KMS-11 (cell line): ENCODE results near the gene TENT5A.

Source experiments
- H2AFZ ChIP-seq: fragments of 200-600 bp; sonication (generic); 2 replicates; pipeline ENCODE4 v1.6.1; 2016; ENCODE audit warnings: antibody characterized with exemption, mixed run types, low read depth
- H3K27ac ChIP-seq: fragments of 200-600 bp; sonication (generic); 2 replicates; pipeline ENCODE4 v1.6.1; 2016; ENCODE audit warnings: mild to moderate bottlenecking, mixed run types
- H3K27me3 ChIP-seq: fragments of 200-600 bp; sonication (generic); 2 replicates; pipeline ENCODE4 v1.6.1; 2017; ENCODE audit warnings: mild to moderate bottlenecking, low read depth, mixed run types, moderate library complexity; ENCODE audit not compliant: insufficient read depth
- H3K36me3 ChIP-seq: fragments of 200-600 bp; sonication (generic); 2 replicates; pipeline ENCODE4 v1.6.1; 2017; ENCODE audit warnings: mild to moderate bottlenecking, mixed run types; ENCODE audit not compliant: insufficient read depth
- H3K4me1 ChIP-seq: fragments of 200-600 bp; sonication (generic); 2 replicates; pipeline ENCODE4 v1.6.1; 2016; ENCODE audit warnings: mild to moderate bottlenecking, low read depth, mixed run types; ENCODE audit not compliant: poor library complexity, severe bottlenecking
- H3K4me2 ChIP-seq: fragments of 200-600 bp; sonication (generic); 2 replicates; pipeline ENCODE4 v1.7.0; 2016; ENCODE audit warnings: mild to moderate bottlenecking, mixed run types
- H3K4me3 ChIP-seq: fragments of 200-600 bp; sonication (generic); IDR thresholded peaks from 2 replicates; pipeline ENCODE4 v1.6.1; 2017; ENCODE audit warnings: low read depth, low read length, mixed read lengths; ENCODE audit not compliant: insufficient read depth
- H3K79me2 ChIP-seq: fragments of 200-600 bp; sonication (generic); 2 replicates; pipeline ENCODE4 v1.6.1; 2016; ENCODE audit warnings: low read depth, mixed run types; ENCODE audit not compliant: insufficient read depth
- H3K9ac ChIP-seq: fragments of 200-600 bp; sonication (generic); 2 replicates; pipeline ENCODE4 v1.6.1; 2016; ENCODE audit warnings: mild to moderate bottlenecking, mixed run types
- H4K20me1 ChIP-seq: fragments of 200-600 bp; sonication (generic); 2 replicates; pipeline ENCODE4 v1.6.1; 2016; ENCODE audit warnings: mild to moderate bottlenecking, mixed run types; ENCODE audit not compliant: insufficient read depth
- TF ChIP-seq, protein P1 (sequence below): fragments of 200-600 bp; sonication (generic); conservative IDR thresholded peaks from 2 replicates; pipeline ENCODE4 v1.6.1; 2017; ENCODE audit warnings: low read depth, mild to moderate bottlenecking, antibody characterized with exemption, low read length, moderate library complexity, mixed read lengths

Gene TENT5A

DNA sequence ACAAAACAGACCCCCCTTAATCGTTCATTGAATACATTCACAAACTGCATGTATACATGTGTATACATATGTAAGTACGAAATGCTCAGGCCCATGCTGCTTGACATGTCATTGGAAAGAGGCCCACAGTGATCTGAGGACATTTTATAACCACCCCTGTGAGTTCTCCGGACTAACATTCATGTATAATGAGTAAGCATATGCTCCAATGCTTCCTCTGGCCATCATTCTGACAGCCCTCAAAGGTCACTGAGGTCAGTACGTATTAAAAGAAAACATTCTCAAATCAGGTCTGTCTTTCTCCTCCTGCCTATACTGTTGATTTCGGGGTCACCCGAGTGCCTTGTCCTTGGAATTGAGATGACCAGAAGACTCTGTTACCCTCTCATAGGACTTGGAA is 54.9 kb downstream of the TENT5A start:
- no peaks in the 10 kb centered on the region for H3K4me1 ChIP-seq
- no peak overlapping the region for H3K27ac ChIP-seq
- no peak overlapping the region for H3K4me2 ChIP-seq
- no peaks in the 10 kb centered on the region for H4K20me1 ChIP-seq
- H3K9ac ChIP-seq = no peak overlapping the region
- no peaks in the 10 kb centered on the region for H3K36me3 ChIP-seq
- TF ChIP-seq, protein P1, sequence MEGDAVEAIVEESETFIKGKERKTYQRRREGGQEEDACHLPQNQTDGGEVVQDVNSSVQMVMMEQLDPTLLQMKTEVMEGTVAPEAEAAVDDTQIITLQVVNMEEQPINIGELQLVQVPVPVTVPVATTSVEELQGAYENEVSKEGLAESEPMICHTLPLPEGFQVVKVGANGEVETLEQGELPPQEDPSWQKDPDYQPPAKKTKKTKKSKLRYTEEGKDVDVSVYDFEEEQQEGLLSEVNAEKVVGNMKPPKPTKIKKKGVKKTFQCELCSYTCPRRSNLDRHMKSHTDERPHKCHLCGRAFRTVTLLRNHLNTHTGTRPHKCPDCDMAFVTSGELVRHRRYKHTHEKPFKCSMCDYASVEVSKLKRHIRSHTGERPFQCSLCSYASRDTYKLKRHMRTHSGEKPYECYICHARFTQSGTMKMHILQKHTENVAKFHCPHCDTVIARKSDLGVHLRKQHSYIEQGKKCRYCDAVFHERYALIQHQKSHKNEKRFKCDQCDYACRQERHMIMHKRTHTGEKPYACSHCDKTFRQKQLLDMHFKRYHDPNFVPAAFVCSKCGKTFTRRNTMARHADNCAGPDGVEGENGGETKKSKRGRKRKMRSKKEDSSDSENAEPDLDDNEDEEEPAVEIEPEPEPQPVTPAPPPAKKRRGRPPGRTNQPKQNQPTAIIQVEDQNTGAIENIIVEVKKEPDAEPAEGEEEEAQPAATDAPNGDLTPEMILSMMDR = no peak
- no peaks in the 10 kb centered on the region for H3K27me3 ChIP-seq
- no peak overlapping the region for H3K4me3 ChIP-seq
- no peaks in the 10 kb centered on the region for H3K79me2 ChIP-seq
- no peak overlapping the region for H2AFZ ChIP-seq

DNA sequence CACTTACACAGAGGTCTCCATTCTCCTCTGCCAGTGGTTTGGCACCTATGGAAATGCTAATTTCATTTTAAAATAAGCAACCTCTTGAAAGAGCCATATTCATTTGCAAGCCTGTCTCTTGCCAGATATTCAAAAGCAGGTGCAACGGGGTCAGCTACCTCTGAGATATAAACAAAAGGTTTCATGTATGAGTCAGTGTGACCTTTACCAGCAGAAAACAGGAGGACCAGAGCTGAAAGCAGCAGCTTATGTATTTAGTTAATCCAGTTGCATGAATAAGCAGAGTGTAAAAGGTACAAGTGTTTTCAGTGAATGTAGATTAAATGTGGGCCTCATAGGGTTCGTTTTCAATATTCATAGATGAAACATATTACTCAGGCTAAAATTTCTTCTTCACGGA is 56.0 kb downstream of the TENT5A start:
- Histone ChIP-seq H3K4me1 (no peaks in the 10 kb centered on the region), H3K4me2 (no peak overlapping the region), H2AFZ (no peak overlapping the region), H3K36me3 (no peaks in the 10 kb centered on the region), H3K27ac (no peak overlapping the region), H3K79me2 (no peaks in the 10 kb centered on the region), H3K9ac (no peak overlapping the region), H3K27me3 (no peaks in the 10 kb centered on the region), H4K20me1 (no peaks in the 10 kb centered on the region), H3K4me3 (no peak overlapping the region)
- TF ChIP-seq, protein P1 = no peak
